Stimulated activated effector memory CD8-positive, alpha-beta T cell treated with anti-CD3 and anti-CD28 coated beads, Interleukin-12 subunit alpha, Interleukin-12 subunit beta, amount 100 ng/mL, for 72 hours (primary cell): ENCODE results near the gene NMT2.

Experiments
- ATAC-seq: fragments of 150-1000 bp; cut with Tn5 transposase; 2 replicates; pipeline ENCODE4 v1.10.0; 2021
- DNase-seq, 2 donors: peaks; one replicate each; pipeline ENCODE4 v3.0.0; 2021 to 2022; ENCODE audit warnings: low spot score in 2 of 2
- H3K27ac Mint-ChIP-seq: one replicate; pipeline ENCODE4 v1.8.0; 2022; ENCODE audit warnings: mild to moderate bottlenecking, mixed read lengths
- H3K36me3 Mint-ChIP-seq: one replicate; pipeline ENCODE4 v1.8.0; 2022; ENCODE audit warnings: mild to moderate bottlenecking, mixed read lengths
- H3K4me1 Mint-ChIP-seq: one replicate; pipeline ENCODE4 v1.8.0; 2022; ENCODE audit warnings: mixed read lengths
- H3K4me3 Mint-ChIP-seq: one replicate; pipeline ENCODE4 v1.8.0; 2022; ENCODE audit warnings: mild to moderate bottlenecking, mixed read lengths
- H3K9me3 Mint-ChIP-seq: one replicate; pipeline ENCODE4 v1.8.0; 2022; ENCODE audit warnings: mixed read lengths

NMT2 gene

DNA sequence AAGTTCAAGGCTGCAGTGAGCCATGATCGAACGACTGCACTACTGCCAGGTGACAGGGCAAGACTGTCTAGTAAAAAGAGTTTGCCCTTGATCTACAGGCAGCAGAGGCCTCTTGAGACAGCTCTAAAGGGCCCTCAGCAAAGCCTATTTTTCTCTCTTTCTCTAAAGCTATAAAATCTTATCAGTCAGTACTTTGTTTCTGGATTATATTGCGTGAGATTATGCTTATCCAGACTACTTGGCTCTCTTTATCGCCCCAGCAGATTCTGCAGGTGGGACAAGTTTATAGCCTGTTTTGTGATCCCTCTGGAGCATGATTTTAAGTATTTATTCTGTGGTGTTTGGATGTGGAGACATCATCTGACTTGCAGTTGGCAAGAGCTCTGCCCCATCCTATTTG, 68.6 kb downstream of the NMT2 start:
- Mint-ChIP-seq H3K27ac (peak overlapping the region; percentile 87), H3K4me1 (peaks cover 21% of the 10 kb centered on the region)

DNA sequence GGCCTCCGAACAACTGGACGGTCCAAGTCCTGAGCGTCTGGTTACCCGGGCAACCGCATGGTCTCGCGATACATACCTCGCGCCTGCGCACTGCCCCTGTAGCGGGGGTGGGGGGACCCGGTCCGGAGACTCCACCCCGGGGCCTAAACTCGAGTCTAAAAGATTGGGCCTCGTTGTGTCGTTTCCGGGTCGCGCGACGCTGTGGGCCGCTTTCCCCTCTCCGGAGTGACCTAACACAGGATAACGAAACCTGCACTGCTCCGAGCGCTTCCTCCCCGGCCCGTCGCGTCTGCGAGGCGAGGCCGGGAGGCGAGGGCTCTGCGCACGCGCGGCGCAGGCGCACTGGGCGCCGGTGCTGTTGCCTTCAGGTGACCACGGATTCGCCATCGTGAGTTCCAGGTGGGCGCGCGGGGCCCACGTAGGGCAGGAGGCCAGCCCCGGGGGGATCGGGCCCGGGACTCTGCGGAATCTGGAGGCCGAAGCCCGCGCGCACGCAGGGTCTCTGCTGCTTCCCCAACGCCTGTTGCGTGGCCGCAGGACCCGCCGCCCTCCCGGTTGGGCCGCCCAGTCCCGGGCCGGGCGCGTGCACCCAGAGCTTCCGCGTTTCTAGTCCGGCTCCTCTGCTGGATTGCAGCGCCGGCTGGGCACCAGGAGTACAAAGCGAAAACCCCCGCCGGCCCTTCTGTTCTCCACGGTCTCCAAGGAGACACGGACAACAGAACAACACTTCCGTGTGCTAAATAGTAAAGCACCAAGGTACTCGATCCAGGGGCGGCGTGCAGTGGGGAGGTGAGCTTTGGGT, 71.3 kb downstream of the NMT2 start, which contains the start of gene RPP38:
TSS of gene RPP38 (plus strand) at position 345 of the 802 bp plus-strand sequence. CDS start 5,960 bp downstream, outside the sequence.
- H3K4me1 Mint-ChIP-seq = peaks cover 21% of the 10 kb centered on the region
- DNase-seq (peak; percentile 98 to 100), ATAC-seq (peak; percentile 92)
- peaks cover 54% of the 10 kb centered on the region for H3K36me3 Mint-ChIP-seq
- no peaks in the 10 kb centered on the region for H3K9me3 Mint-ChIP-seq
- peak within 1 kb of the TSS; percentile 97 for H3K4me3 Mint-ChIP-seq
- peak within 1 kb of the TSS; percentile 99 for H3K27ac Mint-ChIP-seq

More for the DNA sequence above, 68.6 kb downstream of the NMT2 start:
- Mint-ChIP-seq H3K36me3 (peaks cover 80% of the 10 kb centered on the region), H3K9me3 (no peaks in the 10 kb centered on the region), H3K4me3 (no peak overlapping the region)
- no peak for ATAC-seq
- peak in 1 of 2 donors; percentile 38 for DNase-seq

DNA sequence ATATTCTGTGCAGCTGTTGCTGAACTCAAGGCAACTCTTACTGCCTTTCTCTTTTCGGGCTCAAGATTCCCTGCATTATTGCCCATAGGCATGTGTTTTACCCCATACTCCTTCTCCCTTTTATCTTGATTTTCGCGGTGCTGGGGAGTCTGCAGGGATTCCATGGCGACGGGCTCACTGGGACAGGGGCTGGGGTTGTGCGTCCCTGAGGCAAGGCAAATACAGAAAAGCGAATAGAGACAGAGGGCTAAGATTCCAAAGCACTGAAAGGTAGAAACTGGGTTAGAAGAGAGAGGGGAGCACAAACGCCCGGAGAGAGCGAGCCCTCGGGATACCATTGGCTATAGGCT, 71.9 kb downstream of the NMT2 start:
- peak; percentile 40 for ATAC-seq
- H3K9me3 Mint-ChIP-seq = no peaks in the 10 kb centered on the region
- no peak for DNase-seq

DNA sequence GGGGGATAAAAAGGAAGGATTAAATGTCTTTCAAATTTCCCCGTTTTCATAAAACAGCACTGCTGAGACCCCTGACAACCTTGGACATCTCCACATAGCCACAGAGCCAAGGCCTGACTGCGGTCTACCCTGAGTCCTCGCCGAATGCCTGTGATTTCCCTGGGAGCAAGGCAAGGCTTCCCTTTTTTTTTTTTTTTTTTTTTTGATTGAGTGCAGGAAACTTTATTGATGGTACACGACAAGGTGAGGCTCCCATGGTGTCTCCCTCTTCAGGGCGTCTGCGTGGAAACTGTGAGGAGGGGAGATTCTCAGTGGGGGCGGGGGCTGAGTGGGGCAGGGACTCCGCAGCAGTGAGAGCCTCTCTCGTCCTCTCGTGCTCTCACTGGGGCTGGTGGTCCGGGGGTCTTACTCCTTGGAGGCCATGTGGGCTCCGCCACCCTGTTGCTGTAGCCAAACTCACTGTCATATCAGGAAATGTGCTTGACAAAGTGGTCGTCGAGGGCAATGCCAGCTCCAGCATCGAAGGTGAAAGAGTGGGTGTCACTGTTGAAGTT, 75.6 kb downstream of the NMT2 start:
- Mint-ChIP-seq H3K4me3 (no peak overlapping the region), H3K9me3 (no peaks in the 10 kb centered on the region), H3K36me3 (peaks cover 21% of the 10 kb centered on the region), H3K4me1 (peaks cover 8% of the 10 kb centered on the region), H3K27ac (no peak overlapping the region)
- DNase-seq (no peak), ATAC-seq (no peak)

More for the DNA sequence above, 71.9 kb downstream of the NMT2 start:
- H3K36me3 Mint-ChIP-seq = peaks cover 48% of the 10 kb centered on the region
- H3K4me3 Mint-ChIP-seq = peak overlapping the region; percentile 97
- peaks cover 21% of the 10 kb centered on the region for H3K4me1 Mint-ChIP-seq
- peak overlapping the region; percentile 99 for H3K27ac Mint-ChIP-seq

DNA sequence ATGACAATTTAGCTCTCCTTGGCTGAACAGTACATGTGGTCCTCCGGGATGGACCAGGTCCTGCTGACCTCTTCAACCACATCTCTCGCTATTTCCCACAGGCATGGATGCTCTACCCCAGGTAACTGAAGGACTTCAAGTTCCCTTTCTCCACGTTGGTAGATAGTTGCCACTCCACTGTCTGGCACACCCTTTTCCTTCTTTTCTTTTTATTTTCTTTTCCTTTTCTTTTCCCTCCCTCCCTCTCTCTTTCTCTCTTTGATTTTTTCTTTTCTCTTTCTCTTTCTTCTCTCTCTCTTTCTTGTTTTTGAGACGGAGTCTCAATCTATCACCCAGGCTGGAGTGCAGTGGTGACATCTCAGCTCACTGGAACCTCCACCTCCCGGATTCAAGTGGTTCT, 77.1 kb downstream of the NMT2 start:
- H3K4me3 Mint-ChIP-seq = no peak overlapping the region
- H3K4me1 Mint-ChIP-seq = peaks cover 3% of the 10 kb centered on the region
- ATAC-seq (no peak), DNase-seq (no peak)
- H3K9me3 Mint-ChIP-seq = no peaks in the 10 kb centered on the region
- H3K27ac Mint-ChIP-seq = no peak overlapping the region
- peaks cover 6% of the 10 kb centered on the region for H3K36me3 Mint-ChIP-seq

DNA sequence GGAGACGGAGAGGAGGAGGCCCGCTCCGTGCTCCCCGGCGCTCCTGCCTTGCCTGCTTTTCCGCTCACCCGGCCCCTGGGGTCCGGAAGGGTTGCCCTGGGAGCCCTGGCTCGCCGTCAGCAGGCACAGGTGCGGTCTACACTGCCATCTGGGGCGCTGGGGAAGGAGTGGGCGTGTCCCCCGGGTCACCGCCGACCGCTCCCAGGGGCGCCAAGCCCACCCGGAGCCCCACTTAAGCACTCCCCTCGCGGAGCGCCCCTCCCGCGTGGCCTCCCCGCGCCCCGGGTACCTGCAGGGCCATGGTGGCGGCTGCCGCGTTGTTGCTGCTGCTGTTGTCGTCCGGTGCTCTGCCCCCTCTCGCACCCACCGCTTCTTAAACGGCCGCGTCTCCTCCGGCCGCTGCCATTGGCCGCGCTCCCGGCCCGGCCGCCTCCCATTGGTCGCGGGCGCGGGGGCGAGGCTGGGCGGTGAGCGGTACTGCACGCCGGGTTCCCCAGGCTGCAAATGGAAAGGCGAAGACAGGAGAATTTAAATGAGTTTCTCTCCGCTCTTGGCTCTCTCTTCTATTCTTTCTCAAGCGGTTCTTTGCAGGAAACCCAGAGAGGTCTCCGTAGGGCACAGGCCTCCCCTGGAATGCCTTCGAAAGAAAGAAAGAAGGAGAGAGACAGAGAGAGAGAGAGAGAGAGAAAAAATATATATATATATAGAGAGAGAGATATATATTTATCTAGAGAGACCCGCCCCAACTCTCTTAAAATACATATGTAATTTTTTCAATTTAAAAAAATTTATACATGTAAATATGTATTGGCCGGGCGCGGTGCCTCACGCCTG, 79.8 kb downstream of the NMT2 start, which contains the start of gene ACBD7:
TSS of gene ACBD7 (minus strand) at position 349 of the 834 bp plus-strand sequence. CDS start at position 301, 48 bp downstream.
- ATAC-seq (peak; percentile 99), DNase-seq (peak; percentile 64 to 88)
- Mint-ChIP-seq H3K4me3 (peak within 1 kb of the TSS; percentile 70), H3K9me3 (no peaks in the 10 kb centered on the region), H3K36me3 (no peaks in the 10 kb centered on the region), H3K27ac (no peak within 1 kb of the TSS), H3K4me1 (no peaks in the 10 kb centered on the region)

DNA sequence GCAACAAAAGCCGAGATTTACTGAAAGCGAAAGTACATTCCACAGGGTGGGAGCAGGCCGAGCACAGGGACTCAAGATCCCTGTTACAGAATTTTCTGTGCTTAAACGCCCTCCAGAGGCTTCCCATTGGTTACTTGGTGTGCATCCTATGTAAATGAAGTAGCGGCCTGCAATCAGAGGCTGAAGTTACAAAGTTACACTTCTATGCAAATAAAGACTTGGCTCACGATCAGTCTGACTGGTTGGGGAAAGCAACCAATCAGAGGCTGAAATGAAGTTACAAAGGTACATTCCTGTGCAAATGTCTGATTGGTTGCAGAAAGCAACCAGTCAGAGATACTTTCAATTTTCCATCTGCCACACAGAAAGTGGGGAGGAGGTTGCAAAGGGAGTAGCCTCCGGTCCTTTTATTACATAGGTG, 84.0 kb downstream of the NMT2 start:
- no peak overlapping the region for H3K27ac Mint-ChIP-seq
- no peaks in the 10 kb centered on the region for H3K9me3 Mint-ChIP-seq
- no peaks in the 10 kb centered on the region for H3K4me1 Mint-ChIP-seq
- DNase-seq (no peak), ATAC-seq (no peak)
- H3K4me3 Mint-ChIP-seq = no peak overlapping the region
- H3K36me3 Mint-ChIP-seq = no peaks in the 10 kb centered on the region

DNA sequence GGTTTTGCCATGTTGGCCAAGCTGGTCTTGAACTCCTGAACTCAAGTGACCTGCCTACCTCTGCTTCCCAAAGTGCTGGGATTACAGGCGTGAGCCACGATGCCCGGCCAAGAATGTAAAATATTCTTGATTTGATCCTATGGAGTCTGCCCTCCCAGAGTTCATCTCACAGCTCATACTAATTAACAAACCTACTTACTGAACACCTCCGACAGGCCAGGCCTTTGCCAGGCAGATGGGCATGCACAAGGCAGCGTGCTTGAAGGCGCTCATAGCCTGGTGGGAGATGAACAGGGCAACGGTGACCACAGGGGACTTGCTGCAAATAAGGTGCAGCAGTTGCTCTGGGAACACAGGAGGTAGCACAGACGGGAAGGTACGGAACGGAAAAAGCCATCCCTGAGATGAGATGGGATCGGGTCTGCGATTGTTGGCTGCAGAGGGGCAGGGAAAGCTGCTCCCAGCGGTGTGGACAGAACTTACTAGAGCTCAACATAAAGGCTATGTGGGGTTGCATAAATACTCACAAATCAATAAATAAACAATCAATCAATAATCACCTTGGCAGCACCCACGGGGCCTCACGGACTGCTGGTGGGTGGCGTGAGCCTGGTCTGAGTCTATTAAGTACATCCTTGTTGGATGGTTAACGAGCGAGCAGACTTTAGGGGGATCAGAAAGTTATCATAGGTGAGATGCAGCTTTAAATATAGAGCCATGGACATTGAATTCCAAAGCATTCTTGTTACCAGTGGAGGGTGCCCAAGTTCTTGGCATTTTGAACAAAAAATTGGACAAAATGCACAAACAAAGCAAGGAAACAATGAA, 84.6 kb downstream of the NMT2 start:
- H3K9me3 Mint-ChIP-seq = no peaks in the 10 kb centered on the region
- H3K36me3 Mint-ChIP-seq = no peaks in the 10 kb centered on the region
- H3K27ac Mint-ChIP-seq = no peak overlapping the region
- H3K4me3 Mint-ChIP-seq = no peak overlapping the region
- no peaks in the 10 kb centered on the region for H3K4me1 Mint-ChIP-seq
- ATAC-seq = no peak
- DNase-seq = no peak

DNA sequence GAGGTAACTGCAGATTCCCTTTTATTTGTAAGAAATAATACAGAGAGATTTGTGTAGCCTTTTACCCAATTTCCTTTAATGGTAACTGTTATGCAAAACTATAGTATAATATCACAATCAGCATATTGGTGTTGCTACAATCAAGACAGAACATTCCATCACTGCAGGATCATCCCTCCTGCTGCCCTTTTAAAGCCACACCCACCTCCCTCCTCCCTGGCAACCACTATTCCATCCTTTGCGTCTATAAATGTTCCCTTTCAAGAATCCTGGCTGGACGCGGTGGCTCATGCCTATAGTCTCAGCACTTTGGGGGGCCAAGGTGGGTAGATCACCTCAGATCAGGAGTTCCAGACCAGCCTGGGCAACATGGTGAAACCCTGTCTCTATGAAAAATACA, 93.1 kb downstream of the NMT2 start:
- H3K4me3 Mint-ChIP-seq = no peak overlapping the region
- DNase-seq = no peak
- H3K4me1 Mint-ChIP-seq = no peaks in the 10 kb centered on the region
- no peak overlapping the region for H3K27ac Mint-ChIP-seq
- no peaks in the 10 kb centered on the region for H3K9me3 Mint-ChIP-seq
- no peaks in the 10 kb centered on the region for H3K36me3 Mint-ChIP-seq
- ATAC-seq = no peak

DNA sequence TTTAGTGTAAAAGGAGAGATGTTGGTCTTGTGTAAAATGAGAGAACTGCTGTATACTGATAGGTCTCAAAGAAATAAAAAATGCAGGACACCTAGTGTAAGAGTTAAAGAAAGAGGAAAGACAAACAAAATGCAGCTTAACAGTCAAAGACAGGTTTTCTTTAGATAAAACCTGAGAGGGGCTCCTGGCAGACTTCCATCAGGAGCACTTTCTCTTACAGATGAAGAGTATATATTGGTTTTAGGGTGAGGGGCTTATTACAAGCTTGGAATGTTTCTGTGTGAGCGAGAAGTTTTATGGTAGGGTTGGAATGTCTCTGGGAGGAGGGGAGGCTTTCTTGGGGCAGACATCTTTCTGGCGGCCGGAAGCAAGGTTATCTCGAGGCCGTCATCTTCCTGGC, 96.1 kb downstream of the NMT2 start:
- no peak for ATAC-seq
- Mint-ChIP-seq H3K36me3 (no peaks in the 10 kb centered on the region), H3K27ac (no peak overlapping the region), H3K9me3 (no peaks in the 10 kb centered on the region), H3K4me1 (no peaks in the 10 kb centered on the region), H3K4me3 (no peak overlapping the region)
- DNase-seq = no peak

DNA sequence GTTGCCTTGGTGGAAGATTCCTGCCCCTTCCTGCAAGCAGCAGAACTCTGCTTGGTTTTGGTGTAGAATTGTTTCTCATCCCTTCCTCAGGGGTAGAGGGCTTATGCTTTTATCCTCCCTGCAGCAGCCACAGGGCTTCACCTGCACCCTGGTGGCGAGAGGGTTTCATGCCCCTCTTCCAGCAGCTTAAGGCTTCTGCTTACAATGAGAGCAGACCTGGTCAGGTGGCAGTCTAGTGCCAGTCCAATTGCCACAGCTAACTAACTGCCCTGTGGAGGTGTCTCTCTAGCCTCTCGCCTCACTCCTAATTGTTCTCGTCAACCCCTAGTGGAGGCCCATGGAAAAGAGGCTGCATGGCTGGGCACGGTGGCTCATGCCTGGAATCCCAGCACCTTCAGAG, 99.3 kb downstream of the NMT2 start:
- no peak for DNase-seq
- Mint-ChIP-seq H3K4me3 (no peak overlapping the region), H3K36me3 (no peaks in the 10 kb centered on the region), H3K27ac (no peak overlapping the region), H3K4me1 (no peaks in the 10 kb centered on the region), H3K9me3 (no peaks in the 10 kb centered on the region)
- no peak for ATAC-seq

DNA sequence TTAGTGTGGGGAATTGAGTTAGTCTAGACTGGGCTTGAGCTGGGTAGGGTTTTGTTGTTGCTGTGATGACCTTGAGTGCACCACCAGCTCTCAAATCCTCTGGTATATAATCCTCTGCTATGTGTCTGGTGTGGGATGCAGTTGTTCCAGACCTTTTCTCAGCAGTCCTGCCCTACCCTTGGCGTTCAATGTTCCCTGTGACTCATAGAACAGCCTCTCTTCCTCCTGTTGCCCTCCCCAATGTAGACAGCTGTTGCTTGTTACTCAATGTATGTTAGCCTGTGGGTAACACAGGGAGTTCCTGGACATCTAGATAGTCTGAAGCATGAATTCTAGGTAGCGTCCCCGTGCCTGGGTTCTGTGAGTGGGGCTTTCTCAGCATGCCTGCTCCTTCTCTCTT, 99.7 kb downstream of the NMT2 start:
- Mint-ChIP-seq H3K27ac (no peak overlapping the region), H3K9me3 (no peaks in the 10 kb centered on the region), H3K36me3 (no peaks in the 10 kb centered on the region), H3K4me3 (no peak overlapping the region), H3K4me1 (no peaks in the 10 kb centered on the region)
- ATAC-seq = no peak
- DNase-seq = no peak

DNA sequence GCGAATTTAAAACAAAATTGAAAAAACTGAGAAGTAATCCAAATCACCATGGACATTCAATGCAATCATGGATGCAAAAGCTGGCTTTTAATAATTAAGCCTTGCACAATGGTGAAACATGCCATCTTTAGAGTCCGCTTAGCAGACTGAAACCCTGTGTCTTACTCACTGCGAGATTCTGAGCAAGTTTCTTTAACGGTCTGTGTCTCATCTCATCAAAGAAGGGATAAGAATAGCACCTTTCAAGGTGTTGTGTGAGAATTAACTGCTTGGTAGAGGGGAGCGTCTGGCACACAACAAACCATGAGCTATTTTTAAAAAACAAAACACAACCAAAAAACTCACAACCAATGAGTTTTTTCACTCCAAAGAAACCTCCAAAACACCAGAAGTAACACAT, 101.3 kb downstream of the NMT2 start:
- ATAC-seq = no peak
- Mint-ChIP-seq H3K4me3 (no peak overlapping the region), H3K36me3 (no peaks in the 10 kb centered on the region), H3K4me1 (no peaks in the 10 kb centered on the region), H3K27ac (no peak overlapping the region), H3K9me3 (no peaks in the 10 kb centered on the region)
- no peak for DNase-seq

DNA sequence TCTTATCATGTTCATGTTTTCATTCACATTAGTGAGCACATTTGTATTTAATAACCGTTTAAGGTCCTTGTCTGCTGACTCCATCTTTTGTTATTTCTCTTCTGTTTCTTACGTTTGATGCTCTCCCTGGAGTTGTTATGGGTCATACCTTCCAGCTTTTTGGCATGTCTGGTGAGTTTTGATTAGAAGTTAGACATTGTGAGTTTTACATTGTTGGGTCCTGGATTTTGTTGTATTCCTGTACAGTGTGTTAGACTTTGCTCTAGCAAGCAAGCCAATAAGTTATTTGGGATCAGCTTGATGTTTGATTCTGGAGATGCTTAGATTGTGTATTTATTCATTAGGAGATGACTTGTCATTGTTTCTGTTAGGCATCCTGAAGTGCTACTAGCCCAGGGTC, 107.9 kb downstream of the NMT2 start:
- Mint-ChIP-seq H3K4me1 (no peaks in the 10 kb centered on the region), H3K27ac (no peak overlapping the region), H3K4me3 (no peak overlapping the region), H3K36me3 (no peaks in the 10 kb centered on the region), H3K9me3 (peaks cover 8% of the 10 kb centered on the region)
- ATAC-seq = no peak
- DNase-seq = no peak

DNA sequence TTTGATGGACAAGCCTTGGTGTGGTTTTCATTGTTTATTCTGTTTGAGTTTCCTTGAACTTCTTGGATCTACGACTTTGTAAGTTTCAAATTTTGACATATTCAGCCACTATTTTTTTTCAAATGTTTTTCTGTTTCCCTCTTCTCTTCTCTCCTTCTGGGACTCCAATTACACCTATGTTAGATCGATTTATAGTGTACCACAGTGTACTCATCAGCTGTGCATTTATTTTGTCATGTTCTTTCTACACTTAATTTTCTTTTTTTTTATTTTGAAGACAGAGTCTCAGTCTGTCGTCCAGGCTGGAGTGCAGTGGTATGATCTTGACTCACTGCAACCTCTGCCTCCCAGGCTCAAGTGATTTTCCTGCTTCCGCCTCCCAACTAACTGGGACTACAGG, 108.6 kb downstream of the NMT2 start:
- Mint-ChIP-seq H3K36me3 (no peaks in the 10 kb centered on the region), H3K27ac (no peak overlapping the region), H3K9me3 (peaks cover 8% of the 10 kb centered on the region), H3K4me3 (no peak overlapping the region), H3K4me1 (no peaks in the 10 kb centered on the region)
- no peak for DNase-seq
- no peak for ATAC-seq
